HG02973 (cell line): ENCODE measurements around the gene HHIPL1.

Experiments used
- ATAC-seq: cut with Tn5 transposase; IDR thresholded peaks from one replicate; pipeline ENCODE4 v1.9.1; 2021; ENCODE audit warnings: moderate library complexity; ENCODE audit not compliant: unreplicated experiment

HHIPL1 gene

GRCh38 chr14:99727096-99727870 is 82.4 kb downstream of the HHIPL1 start:
- no peak for ATAC-seq

- no peak for ATAC-seq
These were observed 83.4 kb downstream of the HHIPL1 start for GRCh38 chr14:99728231-99728920.

DNA sequence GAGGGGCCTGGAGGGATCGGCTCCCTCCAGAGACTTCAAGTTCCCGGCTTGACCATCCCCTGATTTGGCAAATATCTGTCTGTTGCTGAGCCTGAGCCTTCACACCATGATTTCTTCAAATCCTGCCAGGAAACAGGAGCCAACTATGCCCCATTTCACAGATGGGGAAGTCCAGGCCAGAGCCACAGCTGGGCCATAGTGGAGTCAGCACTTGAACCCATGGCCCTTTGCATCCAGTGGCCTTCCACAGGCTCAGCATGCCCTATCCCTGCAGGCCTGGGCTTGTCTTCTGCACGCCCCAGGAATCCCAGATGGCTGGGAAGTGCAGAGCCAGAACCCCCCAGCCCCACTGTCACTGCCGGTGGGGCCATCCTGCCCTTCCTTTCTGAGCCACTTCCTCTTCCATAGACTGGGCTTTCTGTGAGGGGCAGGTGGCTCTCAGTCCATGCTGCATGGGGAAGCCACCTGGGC is 84.1 kb downstream of the HHIPL1 start:
- ATAC-seq, result no peak
